ENCODE data around the gene RP2. TPM values are rescaled to one million over a fixed set of nuclear protein-coding genes. Genes with fewer than 3 reads are reported as not detected.

The RP2 gene
- polyA plus RNA-seq, 1 donor (not counting 4 experiments of a cell fraction or from before 2014, with no cell fraction given), result 20.9 TPM

DNA sequence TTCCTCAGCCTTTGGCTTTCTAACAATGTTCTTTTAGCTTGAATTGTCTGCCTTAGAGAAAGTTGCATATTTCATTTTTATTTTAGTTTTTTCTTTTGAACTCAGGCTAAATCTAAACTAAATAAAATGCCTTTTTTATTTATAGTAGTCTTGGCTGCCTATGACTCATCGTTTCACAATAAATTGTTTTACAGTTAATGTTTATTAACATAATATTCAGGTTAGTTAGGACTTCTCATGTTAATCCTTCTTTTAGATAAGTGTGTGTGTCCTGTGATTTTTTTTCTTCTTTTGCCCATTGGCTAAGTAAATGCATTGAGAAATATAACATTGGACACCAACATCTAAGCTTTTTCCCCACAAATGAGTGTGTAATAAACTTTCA, 1.6 kb downstream of the RP2 start:
- dilution Hi-C loops (cut with MboI; ENCODE audit: extremely low pct_ligation_motif_present, low sequenced_read_pairs), result no loop called here
- Histone ChIP-seq H3K79me2 (ENCODE audit: control insufficient read depth, insufficient read depth, low read length) (peaks cover 27% of the 10 kb centered on the region), H3K4me1 (ENCODE audit: control insufficient read depth, extremely low read depth, insufficient read depth, low read length) (peaks cover 5% of the 10 kb centered on the region), H3K9ac (ENCODE audit: control insufficient read depth, extremely low read depth, insufficient read depth, low read length) (no peak overlapping the region), H3K9me3 (ENCODE audit: control insufficient read depth, low read depth, low read length) (no peaks in the 10 kb centered on the region), H4K20me1 (ENCODE audit: control insufficient read depth, extremely low read depth, insufficient read depth, low read length) (no peaks in the 10 kb centered on the region), H2AFZ (ENCODE audit: control insufficient read depth, low read length) (no peak overlapping the region), H3K4me2 (ENCODE audit: control insufficient read depth, extremely low read depth, insufficient read depth, low read depth, low read length) (peak overlapping the region; percentile 50), H3K27me3 (ENCODE audit: control insufficient read depth, extremely low read depth, insufficient read depth, low read length) (no peaks in the 10 kb centered on the region), H3K36me3 (ENCODE audit: control insufficient read depth in 2 of 2, extremely low read depth in 1 of 2, insufficient read depth in 2 of 2, low read length in 2 of 2) (no peaks in the 10 kb centered on the region), H3K27ac (ENCODE audit: control insufficient read depth, insufficient read depth, low read length) (peak overlapping the region; percentile 55), H3K9me1 (ENCODE audit: control insufficient read depth, extremely low read depth, insufficient read depth, low read length) (no peaks in the 10 kb centered on the region), H3K4me3 (ENCODE audit: control insufficient read depth in 2 of 3, extremely low read depth in 1 of 3, insufficient read depth in 2 of 3, low read depth in 1 of 3, low read length in 3 of 3) (peak overlapping the region; percentile 69 to 79 (median 77))
- no peak for TF ChIP-seq CTCF (optimal IDR thresholded peaks at IDR 0.05 in 1 of 3, IDR thresholded peaks at IDR 0.05 in 1 of 3, conservative IDR thresholded peaks at IDR 0.05 in 1 of 3; ENCODE audit: extremely low read depth in 1 of 3, insufficient read depth in 2 of 3, low read length in 3 of 3)
- TF ChIP-seq EZH2 (IDR thresholded peaks at IDR 0.05; ENCODE audit: low read length), result no peak
- FAIRE-seq (no peak), DNase-seq (ENCODE audit: low read depth, low spot score) (no peak)

GRCh38 chrX:46838974-46839480, 2.2 kb downstream of the RP2 start:
- no peak for TF ChIP-seq CTCF (optimal IDR thresholded peaks at IDR 0.05 in 1 of 3, IDR thresholded peaks at IDR 0.05 in 1 of 3, conservative IDR thresholded peaks at IDR 0.05 in 1 of 3; ENCODE audit: extremely low read depth in 1 of 3, insufficient read depth in 2 of 3, low read length in 3 of 3)
- TF ChIP-seq EZH2 (IDR thresholded peaks at IDR 0.05; ENCODE audit: low read length), result no peak
- Histone ChIP-seq H3K79me2 (ENCODE audit: control insufficient read depth, insufficient read depth, low read length) (peaks cover 27% of the 10 kb centered on the region), H3K9ac (ENCODE audit: control insufficient read depth, extremely low read depth, insufficient read depth, low read length) (no peak overlapping the region)

More at GRCh38 chrX:46838974-46839480, 2.2 kb downstream of the RP2 start:
- Histone ChIP-seq H3K27me3 (ENCODE audit: control insufficient read depth, extremely low read depth, insufficient read depth, low read length) (no peaks in the 10 kb centered on the region), H3K4me2 (ENCODE audit: control insufficient read depth, extremely low read depth, insufficient read depth, low read depth, low read length) (peak overlapping the region; percentile 50), H3K27ac (ENCODE audit: control insufficient read depth, insufficient read depth, low read length) (peak overlapping the region; percentile 55), H3K4me3 (ENCODE audit: control insufficient read depth in 2 of 3, extremely low read depth in 1 of 3, insufficient read depth in 2 of 3, low read depth in 1 of 3, low read length in 3 of 3) (peak overlapping the region in 1 of 3 experiments; percentile 77), H2AFZ (ENCODE audit: control insufficient read depth, low read length) (no peak overlapping the region), H3K9me3 (ENCODE audit: control insufficient read depth, low read depth, low read length) (no peaks in the 10 kb centered on the region), H3K9me1 (ENCODE audit: control insufficient read depth, extremely low read depth, insufficient read depth, low read length) (no peaks in the 10 kb centered on the region), H3K36me3 (ENCODE audit: control insufficient read depth in 2 of 2, extremely low read depth in 1 of 2, insufficient read depth in 2 of 2, low read length in 2 of 2) (no peaks in the 10 kb centered on the region), H3K4me1 (ENCODE audit: control insufficient read depth, extremely low read depth, insufficient read depth, low read length) (peaks cover 5% of the 10 kb centered on the region), H4K20me1 (ENCODE audit: control insufficient read depth, extremely low read depth, insufficient read depth, low read length) (no peaks in the 10 kb centered on the region)
- no peak for FAIRE-seq
- dilution Hi-C loops (cut with MboI; ENCODE audit: extremely low pct_ligation_motif_present, low sequenced_read_pairs), result no loop called here
- DNase-seq (ENCODE audit: low read depth, low spot score), result no peak

Data from keratinocyte (primary cell).